ENCODE measurements around the gene FOXE1. TPM values are rescaled to one million over a fixed set of nuclear protein-coding genes. Genes with fewer than 3 reads are reported as not detected.

FOXE1 gene
- total and polyA plus RNA-seq, 2 of the 13 experiments (the other 11 are each of a cell fraction or from before 2014, with no cell fraction given), result not detected

DNA sequence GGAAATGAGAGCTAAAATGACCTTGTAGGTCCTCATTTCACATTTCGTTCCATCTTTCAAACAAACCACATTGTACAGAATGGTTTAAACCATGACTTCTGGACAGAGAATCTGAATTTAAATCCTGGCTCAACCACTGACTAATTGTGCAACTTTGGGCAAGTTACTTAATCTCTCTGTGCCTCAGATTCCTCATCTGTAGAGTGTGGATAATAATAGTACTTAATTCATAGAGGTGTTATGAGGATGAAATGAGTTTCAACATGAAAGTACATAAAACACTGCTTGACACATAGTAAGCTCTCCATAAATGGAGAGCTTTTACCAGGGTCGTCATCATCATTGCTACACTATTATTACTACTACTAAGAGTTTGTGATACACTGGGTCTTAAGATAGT, 46.3 kb upstream of the FOXE1 start (continued):
- no peak for TF ChIP-seq KIAA2018 (CRISPR knock-in tag; IDR thresholded peaks at IDR 0.05; ENCODE audit: borderline replicate concordance)
- no peak for TF ChIP-seq ZNF451 (CRISPR knock-in tag; IDR thresholded peaks at IDR 0.05)
- TF ChIP-seq RARG (CRISPR knock-in tag; IDR thresholded peaks at IDR 0.05; ENCODE audit: low read depth), result no peak

DNA sequence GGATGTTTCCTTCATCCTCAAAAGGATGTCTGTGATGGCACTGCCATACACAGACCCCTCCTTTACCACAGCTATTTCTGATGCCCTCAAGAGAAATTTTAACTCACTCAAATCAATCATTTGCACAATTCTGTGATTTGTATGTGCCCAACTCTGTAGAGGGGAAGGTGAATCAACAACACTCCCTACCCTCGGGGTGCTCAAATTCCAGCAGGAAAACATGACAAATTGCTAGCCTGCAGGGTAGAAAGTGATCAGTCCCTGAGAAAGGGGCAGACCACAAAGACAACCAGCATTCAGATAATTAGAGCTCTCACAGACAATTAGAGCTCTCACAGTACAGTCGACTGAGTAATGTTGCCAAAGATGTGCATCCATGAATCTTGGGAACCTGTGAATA, 45.3 kb upstream of the FOXE1 start:
- peaks cover 13% of the 10 kb centered on the region for H3K4me1 ChIP-seq (ENCODE audit: insufficient read depth, low read length)
- H4K20me1 ChIP-seq (ENCODE audit: insufficient read depth, low read length), result no peaks in the 10 kb centered on the region
- ATAC-seq, result no peak
- H3K4me2 ChIP-seq (ENCODE audit: low read depth, low read length), result no peak overlapping the region
- WGBS (ENCODE audit: low lambda C conversion rate), result 0% methylated on average over 2 of the region's 2 CpGs
- no peak for FAIRE-seq
- no peak for DNase-seq (ENCODE audit: low spot score)
- no peak overlapping the region for H3K9ac ChIP-seq (ENCODE audit: insufficient read depth, low read depth, low read length)
- no peaks in the 10 kb centered on the region for H3K36me3 ChIP-seq (replicated peaks in 1 of 2; ENCODE audit: control insufficient read depth in 1 of 2, insufficient read depth in 2 of 2, low read length in 2 of 2)
- TF ChIP-seq, protein P1, sequence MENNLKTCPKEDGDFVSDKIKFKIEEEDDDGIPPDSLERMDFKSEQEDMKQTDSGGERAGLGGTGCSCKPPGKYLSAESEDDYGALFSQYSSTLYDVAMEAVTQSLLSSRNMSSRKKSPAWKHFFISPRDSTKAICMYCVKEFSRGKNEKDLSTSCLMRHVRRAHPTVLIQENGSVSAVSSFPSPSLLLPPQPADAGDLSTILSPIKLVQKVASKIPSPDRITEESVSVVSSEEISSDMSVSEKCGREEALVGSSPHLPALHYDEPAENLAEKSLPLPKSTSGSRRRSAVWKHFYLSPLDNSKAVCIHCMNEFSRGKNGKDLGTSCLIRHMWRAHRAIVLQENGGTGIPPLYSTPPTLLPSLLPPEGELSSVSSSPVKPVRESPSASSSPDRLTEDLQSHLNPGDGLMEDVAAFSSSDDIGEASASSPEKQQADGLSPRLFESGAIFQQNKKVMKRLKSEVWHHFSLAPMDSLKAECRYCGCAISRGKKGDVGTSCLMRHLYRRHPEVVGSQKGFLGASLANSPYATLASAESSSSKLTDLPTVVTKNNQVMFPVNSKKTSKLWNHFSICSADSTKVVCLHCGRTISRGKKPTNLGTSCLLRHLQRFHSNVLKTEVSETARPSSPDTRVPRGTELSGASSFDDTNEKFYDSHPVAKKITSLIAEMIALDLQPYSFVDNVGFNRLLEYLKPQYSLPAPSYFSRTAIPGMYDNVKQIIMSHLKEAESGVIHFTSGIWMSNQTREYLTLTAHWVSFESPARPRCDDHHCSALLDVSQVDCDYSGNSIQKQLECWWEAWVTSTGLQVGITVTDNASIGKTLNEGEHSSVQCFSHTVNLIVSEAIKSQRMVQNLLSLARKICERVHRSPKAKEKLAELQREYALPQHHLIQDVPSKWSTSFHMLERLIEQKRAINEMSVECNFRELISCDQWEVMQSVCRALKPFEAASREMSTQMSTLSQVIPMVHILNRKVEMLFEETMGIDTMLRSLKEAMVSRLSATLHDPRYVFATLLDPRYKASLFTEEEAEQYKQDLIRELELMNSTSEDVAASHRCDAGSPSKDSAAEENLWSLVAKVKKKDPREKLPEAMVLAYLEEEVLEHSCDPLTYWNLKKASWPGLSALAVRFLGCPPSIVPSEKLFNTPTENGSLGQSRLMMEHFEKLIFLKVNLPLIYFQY (CRISPR knock-in tag; IDR thresholded peaks at IDR 0.05; ENCODE audit: borderline replicate concordance), result no peak
- TF ChIP-seq SIN3A (IDR thresholded peaks at IDR 0.05; ENCODE audit: borderline replicate concordance, low read depth, low read length), result no peak
- TF ChIP-seq ZNF766 (CRISPR knock-in tag; IDR thresholded peaks at IDR 0.05; ENCODE audit: borderline replicate concordance), result no peak
- TF ChIP-seq ZNF720 (CRISPR knock-in tag; IDR thresholded peaks at IDR 0.05), result no peak
- no peaks in the 10 kb centered on the region for H3K79me2 ChIP-seq (ENCODE audit: insufficient read depth, low read length)
- CTCF ChIA-PET (ENCODE audit: low intra/inter-chr PET ratio, low total read pairs), result no interaction called here
- POLR2A ChIA-PET, result no interaction called here
- H2AFZ ChIP-seq (ENCODE audit: low read length), result no peak overlapping the region
- no peak overlapping the region for H3K27ac ChIP-seq (ENCODE audit: extremely low read length, insufficient read depth, low read length)
- H3K4me3 ChIP-seq (replicated peaks in 1 of 3; ENCODE audit: insufficient read depth in 1 of 3, low read depth in 2 of 3, low read length in 3 of 3), result no peak overlapping the region
- intact Hi-C loops (cut with micrococcal nuclease; ENCODE audit: unreplicated experiment), result no loop called here
- in situ Hi-C loops (cut with HindIII; ENCODE audit: extremely low pct_ligation_motif_present, low pct_unique_long_range_greater_than_20kb), result no loop called here
- no peaks in the 10 kb centered on the region for H3K9me3 ChIP-seq (ENCODE audit: low read length)
- H3K27me3 ChIP-seq (ENCODE audit: control insufficient read depth in 1 of 2, insufficient read depth in 2 of 2, low read length in 2 of 2), result peaks cover 0 to 5% of the 10 kb centered on the region in 2 experiments; a peak in 3 of 5 replicates
- BruUV-seq (replicated peaks), result no TSS peak
